Endodermal cell (in vitro differentiated cells): ENCODE data around the gene PRKCE. TPM values are rescaled to one million over a fixed set of nuclear protein-coding genes. Genes with fewer than 3 reads are reported as not detected.

Source experiments
- DNase-seq: peaks from one replicate; pipeline ENCODE4 v3.0.0-alpha.2; 2017
- H3K27ac ChIP-seq: 2 replicates; pipeline ENCODE4 v1.5.1; 2013; ENCODE audit warnings: mild to moderate bottlenecking, low read depth, low read length, moderate library complexity
- H3K27me3 ChIP-seq: 2 replicates; pipeline ENCODE4 v1.6.1; 2013; ENCODE audit warnings: mild to moderate bottlenecking, low read length, moderate library complexity; ENCODE audit not compliant: insufficient read depth, control insufficient read depth, poor library complexity, severe bottlenecking
- H3K36me3 ChIP-seq: 2 replicates; pipeline ENCODE4 v1.7.0; 2013; ENCODE audit warnings: mild to moderate bottlenecking, low read length, moderate library complexity; ENCODE audit not compliant: control insufficient read depth, insufficient read depth
- H3K4me1 ChIP-seq: one replicate; pipeline ENCODE4 v1.7.0; 2013; ENCODE audit warnings: low read length; ENCODE audit not compliant: control insufficient read depth, insufficient read depth
- H3K4me3 ChIP-seq: 2 replicates; pipeline ENCODE4 v1.5.1; 2013; ENCODE audit warnings: mild to moderate bottlenecking, low read length, moderate library complexity
- H3K9ac ChIP-seq: 2 replicates; pipeline ENCODE4 v1.6.1; 2013; ENCODE audit warnings: mild to moderate bottlenecking, low read length, moderate library complexity; ENCODE audit not compliant: poor library complexity, severe bottlenecking; ENCODE audit errors: extremely low read depth
- H3K9me3 ChIP-seq: 2 replicates; pipeline ENCODE4 v1.6.1; 2013; ENCODE audit warnings: mild to moderate bottlenecking, low read length, moderate library complexity; ENCODE audit not compliant: control insufficient read depth
- H3K27ac Mint-ChIP-seq: 2 replicates; pipeline ENCODE4 v1.8.0; 2020; ENCODE audit warnings: mixed read lengths
- H3K27me3 Mint-ChIP-seq: 2 replicates; pipeline ENCODE4 v1.8.0; 2021; ENCODE audit warnings: mild to moderate bottlenecking, mixed read lengths; ENCODE audit not compliant: insufficient read depth
- H3K36me3 Mint-ChIP-seq: 2 replicates; pipeline ENCODE4 v1.8.0; 2020; ENCODE audit warnings: low read depth, mixed read lengths
- H3K4me1 Mint-ChIP-seq: 2 replicates; pipeline ENCODE4 v1.8.0; 2020; ENCODE audit warnings: mixed read lengths
- H3K4me3 Mint-ChIP-seq: 2 replicates; pipeline ENCODE4 v1.8.0; 2020; ENCODE audit warnings: mild to moderate bottlenecking, moderate library complexity, mixed read lengths
- H3K9me3 Mint-ChIP-seq: 2 replicates; pipeline ENCODE4 v1.8.0; 2020; ENCODE audit warnings: mild to moderate bottlenecking, mixed read lengths
- CTCF ChIP-seq: fragments of 200-600 bp; sonication (generic); conservative IDR thresholded peaks from 2 replicates; pipeline ENCODE4 v1.5.0; 2021; ENCODE audit warnings: antibody characterized with exemption, mild to moderate bottlenecking
- WGBS, 2 experiments: methylation state at CpG; one replicate each; pipeline versions ENCODE4 v1.1.5 to v1.1.7; 2013; ENCODE audit warnings: missing lambda C conversion rate in 2 of 2, mixed read lengths in 1 of 2; ENCODE audit not compliant: insufficient coverage in 1 of 2, insufficient read length in 1 of 2; 5-methylcytosine and 5-hydroxymethylcytosine counted together
- total RNA-seq, 2 donors: library from RNA; stranded (reverse); fragmentation: NEBNext Ultra II Directional in 1 of 2; extraction: Animal tissue kit (Norgen Biotek cat#: 25700) in 1 of 2; gene quantifications; 2 replicates in 1 of 2; 3 replicates in 1 of 2; pipeline ENCODE4 v1.2.1, GENCODE V29; 2021

The PRKCE gene
- total RNA-seq, 2 donors from 2014 or later = 1.4 to 1.7 TPM

GRCh38 chr2:45685260-45685659 lies 33.8 kb downstream of the PRKCE start:
- no peaks in the 10 kb centered on the region for H3K9me3 Mint-ChIP-seq
- no peak overlapping the region for H3K27ac Mint-ChIP-seq
- H3K4me3 Mint-ChIP-seq = no peak overlapping the region
- no peaks in the 10 kb centered on the region for H3K9me3 ChIP-seq
- no peak overlapping the region for H3K4me3 ChIP-seq
- 92 to 100% methylated on average over 1 to 3 of the region's 3 CpGs for WGBS, 2 experiments
- no peak overlapping the region for H3K9ac ChIP-seq
- peaks cover 6% of the 10 kb centered on the region for H3K4me1 Mint-ChIP-seq
- no peak for TF ChIP-seq CTCF
- H3K27me3 Mint-ChIP-seq = no peaks in the 10 kb centered on the region
- DNase-seq = no peak
- no peaks in the 10 kb centered on the region for H3K36me3 Mint-ChIP-seq
- no peaks in the 10 kb centered on the region for H3K27me3 ChIP-seq
- H3K36me3 ChIP-seq = no peaks in the 10 kb centered on the region
- H3K27ac ChIP-seq = no peak overlapping the region
- H3K4me1 ChIP-seq = no peaks in the 10 kb centered on the region

- Mint-ChIP-seq H3K36me3 (no peaks in the 10 kb centered on the region), H3K4me3 (no peak overlapping the region), H3K4me1 (peaks cover 3% of the 10 kb centered on the region), H3K27me3 (no peaks in the 10 kb centered on the region), H3K27ac (no peak overlapping the region), H3K9me3 (no peaks in the 10 kb centered on the region)
- no peak for DNase-seq
- TF ChIP-seq CTCF = no peak
- no peaks in the 10 kb centered on the region for H3K4me1 ChIP-seq
- no peaks in the 10 kb centered on the region for H3K27me3 ChIP-seq
- H3K9ac ChIP-seq = no peak overlapping the region
- H3K4me3 ChIP-seq = no peak overlapping the region
- no peak overlapping the region for H3K27ac ChIP-seq
- WGBS, 2 experiments = 60 to 89% methylated on average over 1 of the region's 1 CpG
- H3K9me3 ChIP-seq = no peaks in the 10 kb centered on the region
- H3K36me3 ChIP-seq = no peaks in the 10 kb centered on the region
Observed at GRCh38 chr2:45687964-45688363, 36.5 kb downstream of the PRKCE start.

GRCh38 chr2:45688479-45689298 lies 37.2 kb downstream of the PRKCE start:
- H3K9ac ChIP-seq = no peak overlapping the region
- H3K4me3 ChIP-seq = no peak overlapping the region
- Mint-ChIP-seq H3K4me3 (no peak overlapping the region), H3K27me3 (no peaks in the 10 kb centered on the region), H3K4me1 (no peaks in the 10 kb centered on the region), H3K36me3 (no peaks in the 10 kb centered on the region), H3K27ac (no peak overlapping the region), H3K9me3 (no peaks in the 10 kb centered on the region)
- H3K27me3 ChIP-seq = no peaks in the 10 kb centered on the region
- no peak for TF ChIP-seq CTCF
- H3K27ac ChIP-seq = no peak overlapping the region
- H3K36me3 ChIP-seq = no peaks in the 10 kb centered on the region
- no peaks in the 10 kb centered on the region for H3K9me3 ChIP-seq
- DNase-seq = no peak
- WGBS, 2 experiments = 87 to 92% methylated on average over 4 of the region's 4 CpGs
- no peaks in the 10 kb centered on the region for H3K4me1 ChIP-seq
